Neuronal stem cell (in vitro differentiated cells): ENCODE data around the gene DUSP1.
A peak's percentile ranks its signal among the peaks of the same experiment; 100 is the strongest.

ENCODE experiments used
- DNase-seq: peaks from one replicate; pipeline ENCODE4 v3.0.0-alpha.2; 2013; ENCODE audit warnings: low spot score
- H2AFZ ChIP-seq: one replicate; pipeline ENCODE4 v1.6.1; 2013; ENCODE audit warnings: mild to moderate bottlenecking, low read length, inconsistent platforms
- H2AK5ac ChIP-seq: 2 replicates; pipeline ENCODE4 v1.6.1; 2013; ENCODE audit warnings: low read depth, mild to moderate bottlenecking, inconsistent platforms, low read length, moderate library complexity, mixed read lengths
- H2BK120ac ChIP-seq: 2 replicates; pipeline ENCODE4 v1.6.1; 2013; ENCODE audit warnings: low read depth, mild to moderate bottlenecking, inconsistent platforms, low read length, moderate library complexity, mixed read lengths
- H2BK12ac ChIP-seq: one replicate; pipeline ENCODE4 v1.6.1; 2013; ENCODE audit warnings: low read length, inconsistent platforms
- H2BK15ac ChIP-seq: 2 replicates; pipeline ENCODE4 v1.6.1; 2013; ENCODE audit warnings: mild to moderate bottlenecking, low read length, inconsistent platforms, mixed read lengths
- H2BK5ac ChIP-seq: one replicate; pipeline ENCODE4 v1.6.1; 2013; ENCODE audit warnings: inconsistent platforms, mild to moderate bottlenecking, low read length, moderate library complexity
- H3K14ac ChIP-seq: one replicate; pipeline ENCODE4 v1.6.1; 2013; ENCODE audit warnings: low read length, inconsistent platforms
- H3K18ac ChIP-seq: 2 replicates; pipeline ENCODE4 v1.6.1; 2013; ENCODE audit warnings: low read length, inconsistent platforms
- H3K23ac ChIP-seq: 2 replicates; pipeline ENCODE4 v1.6.1; 2013; ENCODE audit warnings: low read depth, mild to moderate bottlenecking, mixed read lengths, low read length, inconsistent platforms; ENCODE audit not compliant: poor library complexity
- H3K27ac ChIP-seq: replicated peaks from 3 replicates; pipeline ENCODE4 v1.5.1; 2013; ENCODE audit warnings: low read length, inconsistent platforms
- H3K27me3 ChIP-seq, 3 experiments: 2 replicates each; pipeline ENCODE4 v1.6.1; 2013; ENCODE audit warnings: low read length in 3 of 3, mild to moderate bottlenecking in 2 of 3, inconsistent platforms in 1 of 3, low read depth in 1 of 3, mixed read lengths in 1 of 3, moderate library complexity in 1 of 3; ENCODE audit not compliant: control insufficient read depth in 3 of 3, insufficient read depth in 3 of 3
- H3K36me3 ChIP-seq, 2 donors: replicated peaks in 1 of 2; 2 replicates each; pipeline ENCODE4 v1.6.1; 2013; ENCODE audit warnings: low read length in 2 of 2; ENCODE audit not compliant: control insufficient read depth in 2 of 2, insufficient read depth in 2 of 2
- H3K4ac ChIP-seq: 2 replicates; pipeline ENCODE4 v1.6.1; 2013; ENCODE audit warnings: inconsistent platforms, mild to moderate bottlenecking, low read length, moderate library complexity
- H3K4me1 ChIP-seq, 2 donors: 1 replicate in 1 of 2; 2 replicates in 1 of 2; pipeline ENCODE4 v1.6.1; 2013; ENCODE audit warnings: low read length in 2 of 2, low read depth in 1 of 2; ENCODE audit not compliant: control insufficient read depth in 2 of 2, insufficient read depth in 1 of 2
- H3K4me2 ChIP-seq: one replicate; pipeline ENCODE4 v1.6.1; 2013; ENCODE audit warnings: mild to moderate bottlenecking, low read length, inconsistent platforms; ENCODE audit not compliant: insufficient read depth, poor library complexity, severe bottlenecking
- H3K4me3 ChIP-seq, 2 donors: 2 replicates each; pipeline ENCODE4 v1.5.1; 2013; ENCODE audit warnings: low read length in 2 of 2, mild to moderate bottlenecking in 2 of 2, inconsistent platforms in 1 of 2, moderate library complexity in 1 of 2
- H3K79me1 ChIP-seq: one replicate; pipeline ENCODE4 v1.6.1; 2013; ENCODE audit warnings: low read depth, mild to moderate bottlenecking, inconsistent platforms, low read length, moderate library complexity
- H3K9ac ChIP-seq: one replicate; pipeline ENCODE4 v1.6.1; 2013; ENCODE audit warnings: mild to moderate bottlenecking, low read depth, low read length, inconsistent platforms; ENCODE audit not compliant: poor library complexity
- H3K9me3 ChIP-seq, 2 donors: replicated peaks in 1 of 2; 2 replicates each; pipeline versions ENCODE3 to v1.6.1; 2013; ENCODE audit warnings: low read length in 2 of 2, mild to moderate bottlenecking in 2 of 2, inconsistent platforms in 1 of 2, low read depth in 1 of 2, mixed read lengths in 1 of 2, moderate library complexity in 1 of 2; ENCODE audit not compliant: control insufficient read depth in 2 of 2, insufficient read depth in 1 of 2
- H4K8ac ChIP-seq: one replicate; pipeline ENCODE4 v1.6.1; 2013; ENCODE audit warnings: low read depth, mild to moderate bottlenecking, inconsistent platforms, low read length, moderate library complexity
- H4K91ac ChIP-seq: one replicate; pipeline ENCODE4 v1.6.1; 2013; ENCODE audit warnings: low read length, low read depth, mild to moderate bottlenecking, inconsistent platforms; ENCODE audit not compliant: poor library complexity
- WGBS, 2 donors: extraction: QIAGEN DNeasy Blood & Tissue Kit; methylation state at CpG; one replicate each; pipeline ENCODE4 v1.1.7; 2013; ENCODE audit warnings: missing lambda C conversion rate in 2 of 2, mixed read lengths in 1 of 2; ENCODE audit not compliant: insufficient read length in 2 of 2, insufficient replicate concordance in 1 of 2; ENCODE audit errors: extremely low coverage in 2 of 2; 5-methylcytosine and 5-hydroxymethylcytosine counted together

The DUSP1 gene

DNA sequence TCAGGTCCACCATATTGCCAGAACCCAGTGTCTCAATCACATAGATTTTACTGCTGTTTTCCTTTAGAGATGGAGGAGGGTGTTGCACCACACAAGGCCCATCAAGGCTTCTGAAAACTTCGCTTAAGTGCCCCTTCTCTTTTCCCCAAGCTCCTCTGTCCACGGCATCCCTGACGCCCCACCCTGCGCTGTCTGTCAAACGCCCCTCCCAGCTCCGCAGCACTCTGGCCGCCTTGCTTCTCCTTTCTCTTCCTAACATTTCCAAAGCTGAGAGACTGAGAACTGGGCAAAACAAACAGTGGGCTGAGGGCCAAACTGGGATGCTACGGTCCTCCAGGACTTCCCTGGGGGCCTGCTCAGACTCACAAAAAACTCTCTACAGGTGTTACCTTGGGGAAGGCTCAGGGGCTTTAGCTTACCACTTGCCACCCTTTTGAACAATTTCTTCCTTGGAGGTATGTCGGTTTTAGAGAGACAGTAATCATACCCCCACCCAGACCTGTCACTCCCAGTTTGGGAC is 34.8 kb upstream of the DUSP1 start:
- Histone ChIP-seq H2AK5ac (no peak overlapping the region), H3K36me3 (no peaks in the 10 kb centered on the region), H3K14ac (no peak overlapping the region), H4K91ac (no peak overlapping the region), H3K4ac (no peak overlapping the region), H3K79me1 (no peaks in the 10 kb centered on the region), H3K9ac (no peak overlapping the region), H3K27ac (no peak overlapping the region), H3K4me2 (no peak overlapping the region), H2BK12ac (no peak overlapping the region), H2AFZ (no peak overlapping the region), H2BK120ac (no peak overlapping the region), H3K9me3 (peaks cover 0 to 3% of the 10 kb centered on the region in 2 donors), H3K18ac (no peak overlapping the region), H2BK5ac (no peak overlapping the region), H3K23ac (no peak overlapping the region), H3K4me3 (no peak overlapping the region), H3K4me1 (peaks cover 0 to 4% of the 10 kb centered on the region in 2 donors), H4K8ac (no peak overlapping the region), H2BK15ac (no peak overlapping the region), H3K27me3 (no peaks in the 10 kb centered on the region)
- no CpG with 5 or more reads among the region's 9 CpGs for WGBS, 2 donors
- no peak for DNase-seq

DNA sequence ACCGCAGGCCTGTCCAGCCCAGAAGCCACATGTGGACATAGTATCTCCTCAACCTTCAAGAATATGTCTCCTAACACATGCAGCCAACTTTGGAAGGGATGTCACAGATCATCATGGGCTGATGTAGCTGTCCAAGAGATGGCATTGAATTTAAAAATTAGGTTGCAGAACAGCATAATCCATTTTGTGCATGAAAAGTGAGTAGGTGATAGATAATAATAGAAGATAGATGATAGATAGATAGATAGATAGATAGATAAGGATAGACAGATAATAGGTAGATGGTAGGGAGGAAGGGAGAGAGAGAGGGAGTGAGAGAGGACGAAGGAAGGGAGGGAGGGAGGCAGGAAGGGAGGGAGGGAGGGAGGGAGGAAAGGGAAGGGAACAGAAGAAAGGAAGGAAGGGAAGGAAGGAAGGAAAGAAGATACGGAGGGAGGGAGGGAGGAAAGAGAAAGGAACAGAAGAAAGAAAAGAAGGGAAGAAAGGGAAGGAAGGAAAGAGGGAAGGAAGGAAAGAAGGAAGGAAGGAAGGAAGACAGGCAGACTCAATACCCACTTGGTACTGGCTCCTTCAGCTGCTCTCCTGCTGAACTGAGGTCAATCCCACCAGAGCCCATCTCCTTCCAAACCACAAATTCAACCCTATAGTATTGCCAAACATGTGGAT is 34.2 kb upstream of the DUSP1 start:
- DNase-seq: no peak
- 100% methylated on average over 1 of the region's 3 CpGs; no CpG with 5 or more reads in 1 of the 2 donors for WGBS, 2 donors

DNA sequence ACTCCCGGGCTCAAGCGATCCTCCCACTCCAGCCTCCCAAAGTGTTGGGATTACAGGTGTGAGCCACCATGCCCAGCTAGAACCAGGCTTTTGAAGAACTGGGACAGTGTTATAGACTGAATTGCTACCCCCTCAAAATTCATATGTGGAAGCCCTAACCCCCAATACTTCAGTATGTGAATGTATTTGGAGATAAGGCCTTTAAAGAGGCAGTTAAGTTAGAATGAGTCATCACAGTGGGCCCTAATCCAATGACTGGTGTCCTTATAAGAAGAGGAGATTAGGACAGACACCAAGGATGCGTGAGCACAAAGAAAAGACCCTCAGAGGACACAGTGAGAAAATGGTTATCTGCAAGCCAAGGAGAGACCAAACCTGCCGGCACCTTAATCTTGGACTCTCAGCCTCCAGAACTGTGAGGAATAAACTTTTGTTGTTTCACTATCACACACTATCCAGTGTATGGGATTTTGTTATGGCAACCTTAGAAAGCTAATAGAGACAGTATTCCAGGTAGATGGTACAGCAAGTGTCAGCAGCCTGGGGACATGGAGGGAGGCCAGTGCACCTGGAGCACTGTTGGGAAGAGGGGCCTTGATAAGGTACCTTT is 31.7 kb upstream of the DUSP1 start:
- H3K79me1 ChIP-seq: no peaks in the 10 kb centered on the region
- no peaks in the 10 kb centered on the region for H3K27me3 ChIP-seq
- no peak overlapping the region for H3K4me2 ChIP-seq
- no peak overlapping the region for H2BK5ac ChIP-seq
- peaks cover 0 to 4% of the 10 kb centered on the region in 2 donors for H3K4me1 ChIP-seq
- no peak overlapping the region for H2BK15ac ChIP-seq
- H2BK120ac ChIP-seq: no peak overlapping the region
- no peak overlapping the region for H2AFZ ChIP-seq
- H3K9ac ChIP-seq: no peak overlapping the region
- no CpG with 5 or more reads among the region's 4 CpGs for WGBS, 2 donors
- H3K18ac ChIP-seq: no peak overlapping the region
- no peaks in the 10 kb centered on the region for H3K9me3 ChIP-seq
- H3K27ac ChIP-seq: no peak overlapping the region
- H3K36me3 ChIP-seq: no peaks in the 10 kb centered on the region
- H3K4ac ChIP-seq: no peak overlapping the region
- peak overlapping the region; percentile 70 for H4K8ac ChIP-seq
- DNase-seq: no peak
- no peak overlapping the region for H3K14ac ChIP-seq
- H3K4me3 ChIP-seq: no peak overlapping the region
- no peak overlapping the region for H2AK5ac ChIP-seq
- H3K23ac ChIP-seq: no peak overlapping the region
- no peak overlapping the region for H4K91ac ChIP-seq
- no peak overlapping the region for H2BK12ac ChIP-seq

More for the DNA sequence above, 34.2 kb upstream of the DUSP1 start:
- no peak overlapping the region for H3K23ac ChIP-seq
- no peak overlapping the region for H2BK12ac ChIP-seq
- H2AFZ ChIP-seq: no peak overlapping the region
- no peak overlapping the region for H3K27ac ChIP-seq
- H2AK5ac ChIP-seq: no peak overlapping the region
- no peak overlapping the region for H3K9ac ChIP-seq
- H3K4me3 ChIP-seq: no peak overlapping the region
- no peak overlapping the region for H4K8ac ChIP-seq
- H4K91ac ChIP-seq: no peak overlapping the region
- no peak overlapping the region for H3K4me2 ChIP-seq
- no peak overlapping the region for H3K14ac ChIP-seq
- no peak overlapping the region for H2BK15ac ChIP-seq
- H2BK5ac ChIP-seq: no peak overlapping the region
- H3K9me3 ChIP-seq: peaks cover 0 to 3% of the 10 kb centered on the region in 2 donors
- H3K79me1 ChIP-seq: no peaks in the 10 kb centered on the region
- peaks cover 0 to 4% of the 10 kb centered on the region in 2 donors for H3K4me1 ChIP-seq
- no peak overlapping the region for H2BK120ac ChIP-seq
- no peaks in the 10 kb centered on the region for H3K36me3 ChIP-seq
- H3K4ac ChIP-seq: no peak overlapping the region
- H3K18ac ChIP-seq: no peak overlapping the region
- H3K27me3 ChIP-seq: no peaks in the 10 kb centered on the region

DNA sequence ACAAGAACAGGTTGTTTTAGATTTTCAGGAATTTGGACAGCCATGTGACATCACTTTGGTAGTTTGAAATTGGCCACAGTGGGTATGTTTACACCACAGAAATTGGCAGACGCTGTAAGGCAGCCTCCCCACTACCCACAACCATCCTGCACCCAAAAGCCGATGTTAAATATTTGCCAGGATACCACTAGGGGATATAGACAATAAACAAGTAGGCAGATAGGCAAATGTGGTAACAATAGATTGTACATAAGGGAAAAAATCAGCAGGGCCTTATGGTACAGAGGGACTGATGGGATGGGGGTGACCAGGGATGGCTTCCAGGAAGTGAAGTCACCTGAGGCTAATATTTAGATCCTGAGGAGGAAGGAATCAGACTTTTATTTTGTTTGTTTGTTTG is 31.1 kb upstream of the DUSP1 start:
- no peak overlapping the region for H3K4me3 ChIP-seq
- H3K18ac ChIP-seq: no peak overlapping the region
- no peak overlapping the region for H4K91ac ChIP-seq
- H2BK5ac ChIP-seq: no peak overlapping the region
- no peak overlapping the region for H4K8ac ChIP-seq
- no peak overlapping the region for H2AK5ac ChIP-seq
- DNase-seq: no peak
- H2BK120ac ChIP-seq: no peak overlapping the region
- H3K4me2 ChIP-seq: no peak overlapping the region
- H2AFZ ChIP-seq: no peak overlapping the region
- H3K27me3 ChIP-seq: no peaks in the 10 kb centered on the region
- H2BK12ac ChIP-seq: no peak overlapping the region
- H3K14ac ChIP-seq: no peak overlapping the region
- no peak overlapping the region for H3K27ac ChIP-seq
- H3K79me1 ChIP-seq: no peaks in the 10 kb centered on the region
- no peak overlapping the region for H3K4ac ChIP-seq
- no peak overlapping the region for H2BK15ac ChIP-seq
- no CpG with 5 or more reads among the region's 2 CpGs for WGBS, 2 donors
- peaks cover 0 to 4% of the 10 kb centered on the region in 2 donors for H3K4me1 ChIP-seq
- no peaks in the 10 kb centered on the region for H3K9me3 ChIP-seq
- H3K23ac ChIP-seq: no peak overlapping the region
- H3K9ac ChIP-seq: no peak overlapping the region
- H3K36me3 ChIP-seq: no peaks in the 10 kb centered on the region
